GDM1 (cell line): ENCODE data around the gene GPAT3.
A peak's percentile ranks its signal among the peaks of the same experiment; 100 is the strongest.

Experiments
- DNase-seq: peaks from one replicate; lab custom pipeline; 2025; lab: John Stamatoyannopoulos, UW

The GPAT3 gene

DNA sequence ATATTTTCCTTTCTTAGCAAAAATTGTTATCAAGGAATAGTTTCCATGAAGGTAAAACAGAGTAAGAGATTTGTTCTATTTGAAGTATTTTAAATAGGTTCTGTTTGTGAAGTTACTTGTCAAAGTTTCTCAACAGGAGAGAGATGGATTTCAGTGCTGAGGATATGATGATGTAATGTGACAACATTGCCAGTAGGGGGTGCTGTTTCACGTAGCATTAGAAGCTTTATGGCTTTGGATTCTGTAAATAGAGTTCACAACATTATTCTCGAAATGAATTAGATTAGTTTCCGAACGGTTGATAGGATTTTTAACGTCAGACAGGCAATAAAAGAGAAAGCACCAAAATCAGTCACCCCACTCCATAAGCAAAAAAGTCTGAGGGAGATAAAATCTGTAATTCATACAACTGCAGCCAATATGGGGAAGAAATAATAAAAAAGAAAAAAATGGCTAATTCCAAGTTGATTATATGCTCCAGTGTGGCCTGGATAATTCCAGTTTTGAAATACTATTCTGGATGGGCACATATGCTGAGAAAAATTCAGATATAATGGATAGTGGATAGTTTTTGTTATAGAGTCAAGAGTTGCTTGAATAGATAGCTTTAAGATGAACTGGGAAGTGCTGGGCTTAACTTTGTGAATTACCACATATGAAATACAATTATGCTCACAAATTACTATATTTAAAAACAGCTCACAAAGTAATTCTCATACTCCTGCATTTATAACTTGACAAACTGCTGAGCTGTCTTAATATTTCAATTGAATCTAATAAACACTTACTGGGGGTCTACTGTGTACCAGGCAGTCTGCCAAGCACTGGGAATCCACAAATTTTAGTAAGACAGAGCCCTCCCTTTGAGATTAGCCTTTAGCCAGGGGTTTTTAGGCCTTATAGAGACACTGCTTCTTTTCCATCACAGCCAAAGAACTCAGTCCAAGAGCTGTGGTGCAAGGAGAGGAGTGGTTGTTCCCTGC is 109.1 kb downstream of the GPAT3 start:
- peak; percentile 14 for DNase-seq

DNA sequence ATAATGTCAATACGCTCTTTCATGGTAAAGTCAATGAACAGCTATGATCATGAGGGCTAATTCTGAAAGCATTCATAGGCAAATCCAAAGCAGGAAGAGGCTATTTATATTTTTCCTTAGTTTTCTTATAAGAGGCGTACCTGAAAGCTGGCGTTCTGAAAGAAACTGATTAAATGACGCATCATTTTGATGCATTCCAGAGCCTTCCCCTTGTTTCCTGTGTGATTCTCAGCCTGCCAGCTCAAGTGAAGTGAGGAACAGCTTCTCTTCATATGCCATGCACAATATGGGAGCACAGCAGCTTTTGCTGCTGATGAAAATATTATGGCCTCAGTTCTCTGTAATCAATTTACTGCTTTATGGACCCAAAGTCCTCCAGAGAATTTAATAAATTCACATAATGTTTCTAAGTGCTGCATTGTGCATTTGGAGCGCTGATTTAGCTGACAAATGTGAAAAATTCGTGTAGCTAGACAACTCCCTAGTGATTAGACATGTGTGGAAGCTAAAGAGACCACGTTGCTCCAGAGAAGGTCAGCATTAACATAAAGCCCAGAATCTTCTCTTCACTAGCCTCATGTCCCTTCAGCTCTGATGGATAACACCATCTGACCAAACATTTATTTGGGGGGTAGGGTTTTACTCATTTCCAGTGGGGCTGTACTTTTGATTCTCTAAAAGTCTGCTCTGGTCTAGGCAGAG is 110.8 kb downstream of the GPAT3 start:
- DNase-seq, result no peak

DNA sequence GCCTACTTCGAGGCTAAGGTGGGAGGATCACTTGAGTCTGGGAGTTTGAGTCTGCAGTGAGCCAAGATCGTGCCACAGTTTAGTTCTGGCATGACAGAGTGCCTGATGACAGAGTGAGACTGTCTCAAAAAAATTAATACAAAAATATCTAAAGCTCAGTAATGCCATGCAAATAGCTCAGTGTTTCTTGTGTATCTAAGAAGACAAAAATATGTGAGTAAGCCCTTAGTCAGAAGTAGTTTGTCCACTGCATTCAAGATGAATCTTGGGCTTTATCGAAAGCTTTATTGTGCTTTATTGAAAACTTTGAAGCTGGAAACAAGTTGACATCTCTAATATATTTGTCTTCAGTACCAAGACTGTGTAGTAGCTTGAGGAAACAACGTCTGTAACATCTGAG is 115.9 kb downstream of the GPAT3 start:
- DNase-seq, result no peak
